GM21528 (cell line): ENCODE measurements around the gene PPP1R14C.
"Not testable (repeated sequence)": the region's sequence is repeated elsewhere in the genome, so short reads cannot be mapped to it uniquely, and the experiment has no call there.

Source experiments
- ATAC-seq: cut with Tn5 transposase; IDR thresholded peaks from one replicate; pipeline ENCODE4 v1.9.1; 2021; ENCODE audit warnings: mild to moderate bottlenecking, moderate library complexity; ENCODE audit not compliant: unreplicated experiment, low FRiP score

PPP1R14C gene

DNA sequence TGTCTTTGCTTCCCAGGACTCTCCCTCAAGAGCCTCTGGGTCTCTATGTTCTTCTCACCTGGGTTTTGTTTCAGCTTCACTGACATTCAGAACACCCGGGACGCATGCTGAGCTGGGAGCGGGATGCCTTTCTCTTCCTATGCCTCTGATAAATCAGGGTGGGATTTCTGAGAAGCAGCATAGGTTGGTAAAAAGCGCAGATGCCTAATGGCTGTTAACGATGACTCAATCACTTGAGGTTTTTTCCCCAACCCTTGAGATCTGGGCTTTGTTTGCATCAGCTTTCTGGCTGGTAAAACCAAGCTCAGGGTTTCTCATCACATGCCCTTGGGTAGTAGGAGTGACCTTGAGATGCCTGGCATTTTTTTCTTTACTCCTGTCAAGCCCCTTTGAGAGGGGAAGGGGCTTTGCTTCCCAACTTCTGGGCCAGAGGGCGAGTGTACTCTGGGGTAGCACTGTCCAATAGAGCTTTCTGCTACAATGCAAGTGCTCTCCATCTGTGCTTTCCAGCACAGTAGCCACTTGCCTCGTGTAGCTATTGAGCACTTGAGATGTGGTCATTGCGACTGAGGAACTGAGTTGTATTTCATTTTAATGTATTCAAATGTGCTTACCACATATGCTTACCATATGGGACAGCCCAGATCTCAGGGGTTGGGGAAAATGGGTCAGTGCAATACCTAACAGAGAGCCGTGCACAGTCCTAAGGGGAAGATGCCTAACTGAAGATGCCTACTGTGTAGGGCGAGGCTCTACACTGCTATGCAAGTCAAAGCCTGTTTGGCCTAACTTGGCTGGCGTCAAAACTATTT, 69.1 kb downstream of the PPP1R14C start:
- ATAC-seq: no peak

DNA sequence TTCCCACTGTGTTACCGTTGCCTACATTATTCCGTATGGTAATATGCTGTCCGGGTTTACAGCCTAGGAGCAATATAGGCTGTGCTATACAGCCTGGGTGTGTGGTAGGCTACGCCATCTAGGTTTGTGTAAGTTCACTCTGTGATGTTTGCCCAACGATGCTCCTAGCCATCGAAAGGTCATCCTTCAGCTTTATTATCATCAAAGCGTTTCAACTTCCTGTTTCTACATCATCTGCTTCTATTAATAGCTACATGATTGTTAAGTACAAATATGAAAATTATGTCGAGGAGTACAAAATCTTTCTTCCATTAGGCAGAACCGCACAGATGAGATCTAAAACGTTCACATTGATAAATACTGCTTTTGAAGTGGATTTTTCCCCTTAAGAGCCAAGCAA, 69.9 kb downstream of the PPP1R14C start:
- no peak for ATAC-seq

DNA sequence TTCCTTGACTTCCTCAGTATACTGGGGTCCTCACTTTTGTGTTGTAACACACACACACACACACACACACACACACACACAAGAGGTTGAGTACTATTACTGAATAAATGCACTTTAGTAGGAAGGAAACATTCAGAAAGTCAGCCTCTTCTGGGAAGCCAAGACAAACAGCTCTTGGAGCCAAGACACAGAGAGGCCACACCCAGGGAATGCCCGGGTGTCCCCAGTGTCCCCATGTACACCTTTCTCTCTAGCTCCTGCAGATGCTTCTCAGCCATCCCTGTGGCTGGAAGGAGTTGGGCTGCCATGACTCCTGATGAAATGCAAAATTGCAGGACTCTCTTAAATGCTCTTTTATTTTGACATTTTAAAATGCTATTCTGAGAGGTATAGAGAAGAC, 70.5 kb downstream of the PPP1R14C start:
- no peak for ATAC-seq

DNA sequence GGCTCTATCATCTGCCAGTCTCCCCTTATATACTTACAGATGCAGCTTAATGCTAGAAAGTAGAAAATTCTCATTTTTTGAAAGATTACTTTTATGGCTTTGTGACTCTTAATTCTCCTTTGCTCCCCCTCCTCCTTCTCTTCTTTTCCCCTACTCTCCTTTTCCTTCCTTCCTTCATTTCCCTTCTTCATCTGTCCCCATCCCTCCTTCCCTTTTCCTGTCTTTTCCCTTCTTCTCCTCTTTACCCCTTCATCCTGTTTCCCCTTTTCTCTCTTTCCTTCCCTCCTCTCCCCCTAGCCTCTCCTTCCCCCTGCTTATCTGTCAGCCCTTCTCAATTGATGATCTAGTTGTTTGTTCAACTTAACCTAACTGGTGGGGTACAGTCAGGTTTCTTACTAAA, 71.5 kb downstream of the PPP1R14C start:
- no peak for ATAC-seq

DNA sequence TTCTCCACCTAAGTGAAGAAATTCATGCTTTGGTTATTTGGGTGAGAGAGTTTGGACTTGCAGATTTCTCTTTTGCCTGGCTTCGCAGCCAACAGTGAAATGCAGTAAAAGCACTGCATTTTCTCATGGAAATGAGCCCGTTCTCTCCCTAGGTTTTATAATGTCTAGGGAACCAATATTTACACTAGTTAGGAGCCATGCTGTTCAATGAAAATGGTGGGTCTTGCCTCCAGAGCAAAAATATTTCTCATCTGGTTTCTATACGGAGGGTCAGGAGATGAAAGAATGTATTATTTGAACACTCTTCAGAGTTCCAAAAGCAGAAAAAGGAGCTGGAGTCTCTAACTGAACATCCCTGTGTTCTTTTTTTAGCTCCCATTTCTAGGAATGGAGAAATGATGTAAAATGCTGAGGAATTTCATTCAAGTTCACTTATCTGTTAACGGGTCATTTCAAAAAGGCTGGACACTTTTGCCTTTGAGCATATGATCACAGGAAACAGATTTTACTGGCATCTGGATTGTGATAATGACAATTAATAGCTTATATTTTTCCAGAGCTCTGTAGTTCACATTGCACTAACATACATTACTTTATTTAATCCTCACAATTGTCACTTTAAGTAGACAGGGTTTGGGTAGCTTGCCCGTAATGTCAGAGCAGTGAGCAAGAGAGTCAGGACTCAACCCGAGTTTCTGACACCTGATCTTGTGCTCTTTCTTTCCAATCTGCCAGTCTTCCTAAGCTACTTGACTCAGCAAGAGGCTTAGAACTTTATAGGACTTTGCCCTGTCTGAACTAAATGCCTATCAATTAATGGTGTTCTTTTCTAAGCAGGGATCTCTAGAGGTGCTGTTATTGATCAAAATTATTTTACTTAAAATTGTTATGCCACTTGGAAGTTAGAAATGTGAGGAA, 78.0 kb downstream of the PPP1R14C start:
- ATAC-seq: no peak

DNA sequence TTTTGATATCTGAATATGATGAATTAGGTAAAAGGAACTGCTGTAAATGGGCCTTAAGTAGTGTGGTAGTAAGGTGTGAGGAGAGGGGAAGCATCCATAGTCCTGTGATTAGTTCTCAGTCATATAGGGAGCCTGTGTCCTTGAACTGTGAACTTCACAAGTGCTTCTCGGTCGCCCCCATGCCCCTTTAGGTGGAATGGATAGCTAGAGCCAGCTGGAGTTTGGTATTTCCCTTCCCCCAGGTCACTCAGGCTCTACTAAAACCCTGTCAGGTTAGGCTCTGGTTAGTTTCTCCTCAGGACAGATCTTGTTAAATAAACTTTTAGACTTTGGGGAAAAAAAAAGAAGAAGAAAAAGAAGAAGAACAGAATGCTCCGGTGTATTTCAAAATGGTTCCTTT, 82.0 kb downstream of the PPP1R14C start:
- no peak for ATAC-seq

DNA sequence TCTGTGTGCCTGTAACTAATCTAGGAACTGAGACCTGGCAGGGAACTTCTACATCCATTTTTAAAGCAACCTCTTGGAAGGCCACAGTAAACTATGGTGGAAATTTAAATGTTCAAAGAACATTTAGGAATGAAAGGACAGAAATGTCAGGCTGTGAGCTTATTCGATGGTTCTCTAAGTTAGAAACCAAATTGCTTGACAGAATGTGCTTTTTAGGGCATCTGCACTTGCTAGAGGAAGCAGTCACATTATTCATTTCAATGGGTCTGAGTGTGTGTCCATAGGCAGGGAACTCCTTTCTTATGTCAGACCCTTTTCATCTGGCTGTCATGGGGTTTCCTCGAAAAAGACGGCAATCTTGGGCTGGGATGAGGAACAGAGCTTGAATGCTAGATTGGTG, 84.4 kb downstream of the PPP1R14C start:
- no peak for ATAC-seq

DNA sequence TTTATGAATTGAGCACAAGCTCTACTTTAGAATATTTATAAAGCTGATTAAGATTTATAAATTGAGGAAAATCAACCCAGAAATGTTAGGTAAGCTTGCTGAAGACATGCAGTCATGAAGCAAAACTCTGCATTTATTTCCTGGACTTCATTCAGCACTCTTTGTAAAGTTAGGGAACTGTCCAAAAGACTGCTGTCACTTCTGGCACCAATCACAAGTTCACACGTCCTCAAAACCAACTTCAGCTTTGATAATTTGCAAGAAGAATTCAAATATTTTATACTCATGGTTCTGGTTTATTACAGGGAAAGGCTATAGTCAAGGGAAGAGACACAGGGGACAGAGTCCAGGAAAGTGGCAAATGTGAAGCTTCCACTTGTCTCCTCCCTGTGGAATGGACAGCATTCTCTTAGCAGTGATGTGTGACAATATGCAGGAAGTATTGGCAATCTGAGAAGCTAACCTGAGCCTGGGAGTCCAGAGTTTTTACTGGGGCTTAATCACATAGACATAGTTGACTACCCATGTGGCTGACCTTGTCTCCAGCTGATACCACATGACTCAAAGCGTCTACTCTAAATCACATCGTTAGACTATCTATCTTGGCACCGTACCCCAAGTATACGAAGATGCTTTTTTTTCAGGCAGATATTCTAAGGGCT, 85.4 kb downstream of the PPP1R14C start:
- ATAC-seq: no peak

DNA sequence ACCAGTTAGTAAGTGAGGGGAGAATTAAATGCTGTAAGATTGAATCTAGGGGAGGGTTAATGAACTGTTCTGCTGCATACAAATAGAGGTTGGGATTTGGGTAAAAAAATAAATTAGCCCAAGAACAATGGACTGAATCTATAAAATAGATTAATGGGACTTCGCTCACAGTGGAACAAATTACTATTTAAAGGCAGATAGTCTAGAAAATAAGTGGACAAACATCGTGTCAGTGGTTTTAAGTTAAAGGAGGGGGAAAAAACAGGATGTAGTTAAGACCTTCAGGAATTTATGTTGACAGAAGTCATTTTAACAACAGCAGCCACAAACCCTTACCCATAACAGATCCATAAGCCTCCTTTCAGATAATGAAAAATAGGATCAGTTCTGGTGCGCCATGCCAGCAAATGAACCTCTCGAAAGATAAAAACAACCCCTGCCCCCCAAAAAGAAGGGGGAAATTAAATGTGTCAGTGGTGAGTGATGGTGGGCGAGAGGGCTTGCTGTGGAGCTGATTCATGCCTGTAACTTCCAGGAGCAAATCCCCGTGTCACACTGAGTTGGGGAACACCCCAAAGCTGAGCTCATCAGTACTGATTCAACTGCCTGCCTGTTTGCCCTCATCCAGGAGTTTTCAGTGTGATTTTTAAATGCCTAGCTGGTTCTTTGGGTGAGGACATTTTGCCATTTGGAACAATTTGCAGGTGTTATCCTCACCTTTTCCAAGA, 86.8 kb downstream of the PPP1R14C start:
- no peak for ATAC-seq

DNA sequence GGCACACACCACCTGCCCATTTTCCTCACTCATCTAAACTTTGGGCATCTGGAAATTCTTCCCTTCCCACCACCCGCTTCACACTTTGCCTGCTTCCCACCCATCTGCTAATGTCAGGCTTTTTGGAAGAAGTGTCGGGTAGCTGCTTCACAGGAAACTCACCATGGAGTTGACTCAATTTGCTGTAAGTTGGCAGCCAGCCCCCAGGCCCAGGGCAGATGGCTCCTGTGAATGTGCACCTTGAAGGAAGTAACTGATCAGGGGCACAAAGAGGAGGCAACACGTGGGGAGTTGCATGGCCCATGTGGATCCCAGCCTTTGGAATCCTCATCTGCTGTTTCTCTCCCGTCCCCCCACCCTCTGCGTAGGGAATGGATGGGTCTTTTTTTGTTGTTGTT, 87.3 kb downstream of the PPP1R14C start:
- ATAC-seq: no peak

DNA sequence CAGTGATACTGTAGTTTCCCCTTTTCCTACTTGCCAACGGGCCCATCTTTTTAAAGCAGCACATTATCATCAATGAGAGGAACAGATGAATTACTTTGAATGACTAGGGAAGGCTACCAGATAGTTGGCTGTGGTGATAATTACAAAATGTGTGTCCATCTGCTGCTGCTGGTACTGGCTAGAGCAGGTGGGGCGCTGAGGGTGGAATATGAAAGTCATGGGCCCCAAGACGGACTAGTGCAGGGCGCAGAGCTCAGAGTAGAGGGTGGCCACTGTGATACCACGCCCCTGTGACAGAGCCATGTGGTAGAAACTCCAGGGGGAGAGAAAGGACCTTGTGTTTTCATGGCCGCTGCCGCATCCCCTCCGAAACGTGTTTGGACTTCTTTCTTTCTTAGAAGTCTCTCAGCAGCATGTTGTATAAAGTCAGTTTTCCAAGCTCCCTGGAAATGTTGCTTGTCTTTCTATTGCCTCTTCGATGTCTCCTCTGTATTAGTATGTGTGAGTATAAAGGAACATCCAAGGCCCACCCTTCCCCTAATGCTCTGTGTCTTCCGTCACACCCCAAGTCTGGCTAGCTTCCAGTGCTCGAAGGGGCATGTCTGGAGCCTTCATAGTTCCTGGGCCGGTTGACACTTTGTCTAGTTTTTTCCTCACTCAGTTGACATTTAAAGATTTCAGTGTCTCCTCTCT, 88.1 kb downstream of the PPP1R14C start:
- no peak for ATAC-seq

DNA sequence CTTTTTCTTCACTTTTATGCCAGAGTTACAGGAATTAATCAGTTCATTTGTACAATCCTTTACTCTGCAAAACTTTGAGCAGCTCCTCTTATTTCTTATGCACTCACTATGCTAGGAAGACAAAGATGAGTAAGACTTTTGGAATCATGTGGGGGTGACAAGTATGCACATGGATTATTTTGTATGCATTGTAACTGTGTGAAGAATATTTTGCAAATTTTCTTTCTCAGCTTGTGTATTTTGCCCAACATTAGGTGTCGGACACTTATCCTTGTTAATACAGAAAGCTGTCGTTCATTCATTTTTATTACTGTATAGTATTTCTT, 88.6 kb downstream of the PPP1R14C start:
- ATAC-seq: no peak

DNA sequence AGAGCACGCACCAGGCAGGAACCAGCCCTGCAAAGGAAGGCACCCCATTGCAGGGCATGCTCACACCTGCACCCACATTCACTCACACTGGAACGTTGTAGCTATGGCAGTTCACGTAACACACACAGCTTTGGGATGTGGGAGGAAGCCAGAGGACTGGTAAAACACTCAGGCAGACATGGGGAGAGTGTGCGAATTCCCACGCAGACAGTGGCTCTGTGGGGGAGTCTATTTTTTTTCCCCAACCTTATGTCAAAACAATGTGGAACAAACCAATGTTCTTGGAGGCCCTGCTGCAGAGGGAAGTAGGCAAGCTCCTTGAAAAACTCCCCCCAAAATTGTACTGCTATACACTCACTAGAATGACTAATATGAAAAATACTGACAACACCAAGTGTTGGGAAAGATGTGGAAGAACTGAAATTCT, 91.0 kb downstream of the PPP1R14C start:
- no peak for ATAC-seq

DNA sequence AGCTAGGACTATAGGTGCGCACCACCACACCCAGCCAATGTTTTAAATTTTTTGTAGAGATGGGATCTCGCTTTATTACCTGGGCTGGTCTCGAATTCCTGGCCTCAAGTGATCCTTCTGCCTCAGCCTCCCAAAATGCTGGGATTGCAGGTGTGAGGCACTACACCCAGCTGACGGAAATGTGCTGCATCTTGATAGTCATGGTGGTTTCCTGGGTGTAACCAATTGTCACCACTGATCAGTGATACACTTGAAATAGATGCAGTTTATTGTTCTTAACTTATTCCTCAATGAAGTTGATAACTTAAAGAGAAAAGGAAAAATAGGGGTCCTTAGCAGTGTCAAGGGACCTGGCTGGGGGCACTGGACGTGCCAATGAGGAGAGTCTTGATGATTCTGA, 92.4 kb downstream of the PPP1R14C start:
- no peak for ATAC-seq

DNA sequence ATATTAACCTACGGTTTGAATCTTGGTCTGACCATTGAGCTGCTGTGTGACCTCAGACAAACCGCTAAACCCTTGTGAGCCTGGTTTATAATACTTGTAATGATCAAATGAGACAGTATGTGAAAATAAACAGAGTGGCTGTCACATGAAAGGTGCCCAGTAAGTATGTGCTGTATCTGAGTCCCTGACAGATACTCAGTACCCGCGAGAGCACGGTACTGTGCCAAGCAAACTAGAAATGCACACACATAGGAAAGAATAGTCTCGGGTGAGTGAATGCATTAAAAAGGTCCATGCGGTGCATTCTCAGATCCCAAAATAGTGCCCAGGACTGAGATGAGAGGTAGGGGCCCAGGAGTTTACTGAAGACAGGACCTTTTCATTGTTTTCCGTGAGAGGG, 93.3 kb downstream of the PPP1R14C start:
- ATAC-seq: no peak

DNA sequence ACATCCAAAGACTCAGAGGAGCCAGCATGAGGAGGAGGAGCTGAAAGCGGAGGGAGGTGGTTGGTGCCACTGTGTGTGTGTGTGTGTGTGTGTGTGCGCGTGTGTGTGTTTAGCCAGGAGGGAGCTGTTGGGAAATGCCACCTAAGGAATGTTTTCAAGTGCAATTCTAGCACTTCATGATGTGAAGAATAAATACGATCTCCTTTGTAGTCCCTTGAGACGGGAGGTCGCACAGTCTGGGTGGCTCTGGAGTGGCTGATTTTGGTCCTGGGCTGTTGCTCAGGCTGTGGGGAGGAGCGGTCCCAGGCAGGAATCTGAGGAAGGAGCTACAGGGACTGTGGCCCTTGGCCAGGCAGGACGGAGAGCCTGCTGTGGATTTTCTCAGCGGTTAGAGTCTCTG, 93.7 kb downstream of the PPP1R14C start:
- ATAC-seq: no peak

DNA sequence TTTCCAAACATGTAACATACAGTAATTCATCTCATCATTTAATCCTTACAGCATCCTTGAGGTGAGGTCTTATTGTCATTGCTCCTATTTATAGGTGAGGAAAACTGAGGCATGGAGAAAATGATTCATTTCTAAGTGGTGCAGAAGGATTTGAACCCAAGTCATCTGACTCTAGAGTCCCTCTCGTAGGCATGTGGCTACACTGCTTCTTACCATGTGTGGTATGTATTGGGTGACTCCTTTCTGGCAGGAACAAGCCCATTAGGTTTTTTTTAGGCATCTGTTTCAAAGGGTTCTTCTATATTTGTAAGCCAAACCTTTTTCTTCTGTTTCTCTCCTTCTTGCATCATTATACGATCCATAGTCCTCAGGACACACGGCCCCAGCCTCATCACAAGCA, 94.8 kb downstream of the PPP1R14C start:
- ATAC-seq: no peak

DNA sequence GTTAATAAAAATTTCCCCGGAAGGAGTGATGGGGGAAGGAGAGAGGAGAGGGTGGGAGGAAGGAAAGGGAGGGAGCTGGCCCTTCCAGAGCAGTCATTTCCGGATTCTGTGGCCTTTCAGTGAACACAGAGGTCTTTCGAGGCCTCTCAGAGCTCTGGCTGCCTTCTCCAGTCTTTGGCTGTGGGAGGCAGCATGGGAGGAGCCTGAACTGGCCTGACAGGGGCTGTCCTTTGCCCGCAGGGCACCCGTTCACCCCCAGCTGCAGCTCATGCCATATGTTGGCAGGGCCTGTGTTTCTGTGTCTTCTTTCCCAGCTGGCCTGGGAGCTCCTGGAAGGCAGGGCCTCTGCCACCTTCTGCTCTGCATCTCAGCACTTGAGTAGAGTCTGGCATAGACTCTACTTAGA, 95.5 kb downstream of the PPP1R14C start:
- no peak for ATAC-seq

DNA sequence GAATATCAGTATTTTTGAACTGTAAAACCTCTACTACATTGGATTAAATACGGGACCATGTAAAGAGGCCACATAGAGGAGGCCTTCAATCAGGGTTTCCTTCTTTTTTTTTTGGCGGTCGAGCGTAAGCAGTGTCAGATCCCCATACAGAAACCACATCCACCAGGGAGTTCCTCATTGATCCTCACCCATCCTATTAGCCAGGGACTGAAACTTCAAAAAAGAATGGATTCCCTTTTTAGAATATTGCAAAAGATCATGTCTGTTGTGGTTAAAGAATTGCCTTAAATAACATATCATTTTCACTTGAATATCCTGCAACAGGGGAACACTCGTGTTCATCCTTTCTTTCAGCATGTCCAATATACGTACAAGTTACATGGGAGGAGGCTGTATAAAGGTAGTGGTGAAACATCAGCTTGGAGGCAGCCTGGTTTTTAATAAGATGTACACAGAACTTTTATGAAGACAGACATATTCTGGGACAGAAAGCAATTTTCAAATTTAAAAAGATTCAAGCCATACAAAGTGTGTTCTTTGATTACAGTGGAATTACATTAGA, 96.1 kb downstream of the PPP1R14C start:
- ATAC-seq: no peak

DNA sequence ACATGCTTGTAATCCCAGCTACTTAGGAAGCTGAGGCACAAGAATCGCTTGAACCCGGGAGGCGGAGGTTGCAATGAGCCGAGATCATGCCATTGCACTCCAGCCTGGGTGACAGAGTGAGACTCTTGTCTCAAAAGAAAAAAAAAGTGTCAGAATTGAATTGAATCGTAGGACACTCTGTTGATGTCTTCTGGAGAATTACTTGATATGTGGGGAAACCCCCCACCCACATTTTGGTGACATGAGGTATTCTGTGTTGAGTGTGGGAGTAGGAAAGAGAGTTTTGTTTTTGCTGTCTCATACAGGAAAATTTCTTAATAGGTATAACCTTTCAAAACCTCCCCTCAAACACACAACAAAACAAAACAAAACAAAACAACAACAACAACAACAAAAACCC, 98.9 kb downstream of the PPP1R14C start:
- not testable (repeated sequence) for ATAC-seq
